Brain microvascular endothelial cell (primary cell): ENCODE data around the gene ZBED5.

ENCODE experiments used
- DNase-seq: peaks from one replicate; pipeline ENCODE4 v3.0.0-alpha.2; 2020
- H3K27ac ChIP-seq: fragments of 250-450 bp; sonication (Bioruptor Pico); 2 replicates; pipeline ENCODE4 v1.5.1; 2020; ENCODE audit warnings: mild to moderate bottlenecking, moderate library complexity
- H3K27me3 ChIP-seq: fragments of 250-450 bp; sonication (Bioruptor Pico); replicated peaks from 2 replicates; pipeline ENCODE4 v1.5.1; 2020; ENCODE audit warnings: mild to moderate bottlenecking
- H3K36me3 ChIP-seq: fragments of 250-450 bp; sonication (Bioruptor Pico); replicated peaks from 2 replicates; pipeline ENCODE4 v1.5.1; 2020; ENCODE audit warnings: mild to moderate bottlenecking
- H3K4me3 ChIP-seq: 2 replicates; pipeline ENCODE4 v1.5.1; 2011; ENCODE audit warnings: low read depth, mild to moderate bottlenecking, control low read depth, low read length, moderate library complexity
- CTCF ChIP-seq: IDR thresholded peaks from 2 replicates; pipeline ENCODE4 v1.5.1; 2011; ENCODE audit warnings: low read depth, mild to moderate bottlenecking, moderate library complexity, low read length, control low read depth, inconsistent platforms; ENCODE audit errors: missing control alignments
- in situ Hi-C: cut with HindIII; loops from 2 replicates; pipeline ENCODE4 v1.10.0; 2017; ENCODE audit warnings: low sequenced_read_pairs, low pct_ligation_motif_present

Gene ZBED5

DNA sequence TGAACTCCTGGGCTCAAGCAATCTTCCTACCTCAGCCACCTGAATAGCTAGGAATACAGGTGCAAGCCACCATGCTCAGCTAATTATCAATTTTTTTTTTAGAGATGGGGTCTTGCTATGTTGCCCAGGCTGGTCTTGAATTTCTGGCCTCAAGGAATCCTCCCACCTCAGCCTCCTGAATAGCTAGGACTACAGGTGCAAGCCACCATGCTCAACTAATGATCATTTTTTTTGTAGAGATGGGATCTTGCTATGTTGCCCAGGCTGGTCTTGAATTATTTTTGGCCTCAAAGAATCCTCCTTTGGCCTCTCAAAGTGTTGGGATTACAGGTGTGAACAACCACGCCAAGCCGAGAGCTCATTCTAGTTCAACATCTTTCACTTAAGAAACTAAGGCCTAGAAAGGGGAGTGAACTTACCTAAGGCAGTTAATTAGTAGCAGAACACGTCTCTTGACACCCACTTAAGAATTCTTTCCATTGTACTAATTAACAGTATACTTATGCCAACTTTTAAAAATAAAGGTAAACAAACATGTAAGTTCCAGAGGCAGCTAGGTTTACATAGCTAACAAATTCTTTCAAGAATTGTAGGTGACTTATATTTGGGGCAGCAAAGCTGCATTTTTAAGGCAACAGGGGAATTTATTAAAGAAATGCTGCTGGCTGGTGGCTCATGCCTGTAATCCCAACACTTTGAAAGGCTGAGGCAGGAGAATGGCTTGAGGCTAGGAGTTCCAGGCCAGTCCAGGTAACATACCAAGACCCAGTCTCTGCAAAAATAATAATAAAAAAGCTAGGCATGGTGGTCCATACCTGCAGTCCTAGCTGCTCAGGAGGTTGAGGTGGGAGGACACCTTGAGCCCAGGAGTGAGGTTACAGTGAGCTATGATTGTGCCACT, 9.6 kb downstream of the ZBED5 start:
- DNase-seq, result no peak
- Histone ChIP-seq H3K36me3 (peaks cover 13% of the 10 kb centered on the region), H3K4me3 (no peak overlapping the region), H3K27ac (no peak overlapping the region), H3K27me3 (no peaks in the 10 kb centered on the region)
- in situ Hi-C loops, result loop anchor here (25.0 kb wide), 1 partner anchor 164 kb away; no protein-coding TSS in a partner anchor
- TF ChIP-seq CTCF, result no peak

- no peak overlapping the region for H3K4me3 ChIP-seq
- no peaks in the 10 kb centered on the region for H3K27me3 ChIP-seq
- TF ChIP-seq CTCF, result no peak
- in situ Hi-C loops, result loop anchor here (25.0 kb wide), 1 partner anchor 166 kb away; no protein-coding TSS in a partner anchor
- peaks cover 3% of the 10 kb centered on the region for H3K36me3 ChIP-seq
- no peak for DNase-seq
- H3K27ac ChIP-seq, result no peak overlapping the region
Measured at GRCh38 chr11:10846660-10847059, 11.2 kb downstream of the ZBED5 start.

DNA sequence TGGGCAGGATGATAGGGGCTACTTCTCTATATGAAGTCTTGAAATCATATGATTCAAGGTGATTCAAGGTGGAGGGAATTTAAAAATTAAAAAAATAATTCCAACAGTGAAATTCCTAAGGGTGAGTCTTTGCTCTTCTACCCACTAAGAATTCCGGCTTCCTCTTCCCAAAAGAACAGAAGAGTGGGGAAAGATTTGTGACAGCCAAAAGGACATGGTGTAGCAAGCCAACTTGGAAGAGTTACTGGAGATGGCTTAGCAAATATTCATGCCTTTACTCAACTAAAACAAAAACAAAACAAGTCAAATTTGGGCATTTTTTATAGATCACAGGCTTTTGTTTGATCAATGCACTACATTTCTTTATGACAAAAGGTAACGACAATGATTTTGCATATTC, 12.3 kb downstream of the ZBED5 start:
- no peak for TF ChIP-seq CTCF
- H3K4me3 ChIP-seq, result no peak overlapping the region
- DNase-seq, result no peak
- in situ Hi-C loops, result loop anchor here (25.0 kb wide), 1 partner anchor 167 kb away; no protein-coding TSS in a partner anchor
- H3K36me3 ChIP-seq, result no peaks in the 10 kb centered on the region
- H3K27ac ChIP-seq, result no peak overlapping the region
- H3K27me3 ChIP-seq, result no peaks in the 10 kb centered on the region

- TF ChIP-seq CTCF, result no peak
- no peaks in the 10 kb centered on the region for H3K27me3 ChIP-seq
- H3K4me3 ChIP-seq, result no peak overlapping the region
- no peak overlapping the region for H3K27ac ChIP-seq
- no peak for DNase-seq
- in situ Hi-C loops, result loop anchor here (25.0 kb wide), 1 partner anchor 168 kb away; no protein-coding TSS in a partner anchor
- no peaks in the 10 kb centered on the region for H3K36me3 ChIP-seq
Measured at GRCh38 chr11:10844796-10845195, 13.1 kb downstream of the ZBED5 start.

- in situ Hi-C loops, result loop anchor here (25.0 kb wide), 1 partner anchor 168 kb away; no protein-coding TSS in a partner anchor
- DNase-seq, result no peak
- no peak overlapping the region for H3K4me3 ChIP-seq
Measured at GRCh38 chr11:10844356-10844755, 13.5 kb downstream of the ZBED5 start.

More at GRCh38 chr11:10844356-10844755, 13.5 kb downstream of the ZBED5 start:
- no peak for TF ChIP-seq CTCF
- no peaks in the 10 kb centered on the region for H3K27me3 ChIP-seq
- H3K27ac ChIP-seq, result no peak overlapping the region
- H3K36me3 ChIP-seq, result no peaks in the 10 kb centered on the region
